Mesenchymal stem cell (in vitro differentiated cells and primary cell): ENCODE results near the gene KCNA2.

Source experiments
- DNase-seq: peaks from one replicate; pipeline ENCODE4 v3.0.0-alpha.2; 2013
- H2AFZ ChIP-seq: one replicate; pipeline ENCODE4 v1.6.1; 2013; ENCODE audit warnings: low read depth, mild to moderate bottlenecking, control low read depth, inconsistent platforms, low read length, moderate library complexity
- H2AK5ac ChIP-seq: 2 replicates; pipeline ENCODE4 v1.6.1; 2013; ENCODE audit warnings: low read length, moderate library complexity, mild to moderate bottlenecking, inconsistent platforms; ENCODE audit not compliant: severe bottlenecking
- H2BK120ac ChIP-seq: one replicate; pipeline ENCODE4 v1.6.1; 2013; ENCODE audit warnings: low read depth, mild to moderate bottlenecking, inconsistent platforms, low read length, moderate library complexity
- H2BK12ac ChIP-seq, 2 experiments: one replicate each; pipeline ENCODE4 v1.6.1; 2013; ENCODE audit warnings: inconsistent platforms in 2 of 2, low read length in 2 of 2, mild to moderate bottlenecking in 2 of 2, moderate library complexity in 2 of 2, control low read depth in 1 of 2
- H2BK15ac ChIP-seq: one replicate; pipeline ENCODE4 v1.6.1; 2013; ENCODE audit warnings: mild to moderate bottlenecking, low read depth, inconsistent platforms; ENCODE audit not compliant: poor library complexity, severe bottlenecking
- H2BK5ac ChIP-seq: 2 replicates; pipeline ENCODE4 v1.6.1; 2013; ENCODE audit warnings: low read depth, mild to moderate bottlenecking, low read length, control low read depth, inconsistent platforms; ENCODE audit not compliant: poor library complexity, severe bottlenecking
- H3K14ac ChIP-seq, 2 experiments: one replicate each; pipeline ENCODE4 v1.6.1; 2013; ENCODE audit warnings: inconsistent platforms in 2 of 2, low read length in 2 of 2, control low read depth in 1 of 2, mild to moderate bottlenecking in 1 of 2, moderate library complexity in 1 of 2
- H3K18ac ChIP-seq, 2 experiments: one replicate each; pipeline ENCODE4 v1.6.1; 2013; ENCODE audit warnings: inconsistent platforms in 2 of 2, low read length in 2 of 2, control low read depth in 1 of 2, low read depth in 1 of 2, mild to moderate bottlenecking in 1 of 2
- H3K23ac ChIP-seq, 2 experiments: one replicate each; pipeline ENCODE4 v1.6.1; 2013; ENCODE audit warnings: inconsistent platforms in 2 of 2, low read length in 2 of 2, mild to moderate bottlenecking in 2 of 2, moderate library complexity in 2 of 2, control low read depth in 1 of 2
- H3K27ac ChIP-seq: 2 replicates; pipeline ENCODE4 v1.5.1; 2013; ENCODE audit warnings: mild to moderate bottlenecking, moderate library complexity, low read length, control low read depth, inconsistent platforms; ENCODE audit not compliant: poor library complexity, severe bottlenecking
- H3K27me3 ChIP-seq, 2 experiments: 2 replicates each; pipeline versions ENCODE4 v1.6.1 to v1.7.0; 2013; ENCODE audit warnings: low read length in 2 of 2, mild to moderate bottlenecking in 2 of 2, moderate library complexity in 2 of 2, control low read depth in 1 of 2, inconsistent platforms in 1 of 2; ENCODE audit not compliant: control insufficient read depth in 1 of 2, insufficient read depth in 1 of 2
- H3K36me3 ChIP-seq, 2 experiments: 2 replicates each; pipeline versions ENCODE4 v1.6.1 to v1.7.0; 2013; ENCODE audit warnings: low read length in 2 of 2, control low read depth in 1 of 2, inconsistent platforms in 1 of 2, low read depth in 1 of 2, mild to moderate bottlenecking in 1 of 2; ENCODE audit not compliant: insufficient read depth in 2 of 2, control insufficient read depth in 1 of 2
- H3K4ac ChIP-seq, 2 experiments: one replicate each; pipeline ENCODE4 v1.6.1; 2013; ENCODE audit warnings: inconsistent platforms in 2 of 2, low read length in 2 of 2, mild to moderate bottlenecking in 2 of 2, moderate library complexity in 2 of 2, control low read depth in 1 of 2, low read depth in 1 of 2
- H3K4me1 ChIP-seq: 2 replicates; pipeline ENCODE4 v1.6.1; 2013; ENCODE audit warnings: low read depth, low read length, control low read depth; ENCODE audit not compliant: control insufficient read depth, insufficient read depth
- H3K4me2 ChIP-seq: 2 replicates; pipeline ENCODE4 v1.6.1; 2013; ENCODE audit warnings: low read length, mild to moderate bottlenecking, inconsistent platforms; ENCODE audit not compliant: poor library complexity, severe bottlenecking
- H3K4me3 ChIP-seq, 2 experiments: 2 replicates each; pipeline versions ENCODE4 v1.5.1 to v1.7.0; 2013; ENCODE audit warnings: low read length in 2 of 2, mild to moderate bottlenecking in 2 of 2, control low read depth in 1 of 2, low read depth in 1 of 2; ENCODE audit not compliant: insufficient read depth in 1 of 2
- H3K79me1 ChIP-seq: replicated peaks from 2 replicates; pipeline ENCODE4 v1.6.1; 2013; ENCODE audit warnings: mild to moderate bottlenecking, control low read depth, low read length, inconsistent platforms; ENCODE audit not compliant: poor library complexity, severe bottlenecking
- H3K9ac ChIP-seq: 2 replicates; pipeline ENCODE4 v1.7.0; 2013; ENCODE audit warnings: mild to moderate bottlenecking, low read length, moderate library complexity
- H3K9me3 ChIP-seq: 2 replicates; pipeline ENCODE4 v1.7.0; 2013; ENCODE audit warnings: mild to moderate bottlenecking, low read length; ENCODE audit not compliant: control insufficient read depth
- H4K8ac ChIP-seq: one replicate; pipeline ENCODE4 v1.6.1; 2013; ENCODE audit warnings: inconsistent platforms, mild to moderate bottlenecking, low read length, moderate library complexity
- H4K91ac ChIP-seq: one replicate; pipeline ENCODE4 v1.6.1; 2013; ENCODE audit warnings: mild to moderate bottlenecking, low read length, inconsistent platforms
- WGBS: methylation state at CpG from one replicate; pipeline ENCODE4 v1.1.7; 2013; ENCODE audit warnings: mixed read lengths; 5-methylcytosine and 5-hydroxymethylcytosine counted together

KCNA2 gene

GRCh38 chr1:110588991-110589390, 17.2 kb downstream of the KCNA2 start:
- Histone ChIP-seq H3K4me3 (no peak overlapping the region), H3K14ac (no peak overlapping the region), H2AFZ (no peak overlapping the region), H3K4me1 (no peaks in the 10 kb centered on the region), H3K23ac (no peak overlapping the region), H2BK12ac (no peak overlapping the region), H4K8ac (no peak overlapping the region), H2BK15ac (no peak overlapping the region), H3K9ac (no peak overlapping the region), H3K79me1 (no peaks in the 10 kb centered on the region), H2BK5ac (no peak overlapping the region), H3K18ac (no peak overlapping the region), H3K9me3 (no peaks in the 10 kb centered on the region), H3K4ac (no peak overlapping the region), H3K27me3 (peaks cover 3 to 30% of the 10 kb centered on the region in 2 experiments), H2BK120ac (no peak overlapping the region), H3K27ac (no peak overlapping the region), H2AK5ac (no peak overlapping the region), H4K91ac (no peak overlapping the region), H3K4me2 (no peak overlapping the region), H3K36me3 (no peaks in the 10 kb centered on the region)
- DNase-seq = no peak
- WGBS = 58% methylated on average over 3 of the region's 3 CpGs

DNA sequence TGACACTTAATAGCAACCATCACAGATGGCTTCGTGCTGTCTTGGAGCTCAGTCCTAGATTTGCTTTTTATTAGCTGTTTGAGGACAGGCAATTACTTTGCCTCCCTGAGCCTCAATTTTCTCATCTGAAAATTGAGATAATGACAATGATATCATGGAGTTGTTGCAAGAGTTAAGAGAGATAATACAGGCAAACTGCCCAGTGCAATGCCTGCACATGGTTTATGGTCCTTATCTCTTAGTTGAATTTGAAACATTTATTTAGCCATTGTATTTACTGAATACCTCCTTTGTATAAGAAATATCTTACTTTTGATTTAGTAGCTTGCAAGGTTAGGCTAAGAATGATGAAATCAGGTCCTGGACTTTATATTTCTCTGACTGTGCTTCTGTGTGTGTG, 17.7 kb downstream of the KCNA2 start:
- Histone ChIP-seq H3K9me3 (no peaks in the 10 kb centered on the region), H2BK15ac (no peak overlapping the region), H4K8ac (no peak overlapping the region), H2BK120ac (no peak overlapping the region), H2AFZ (no peak overlapping the region), H3K4me3 (no peak overlapping the region), H3K4me1 (no peaks in the 10 kb centered on the region), H3K79me1 (no peaks in the 10 kb centered on the region), H3K9ac (no peak overlapping the region), H3K23ac (no peak overlapping the region), H3K4ac (no peak overlapping the region), H2BK5ac (no peak overlapping the region), H3K27me3 (peaks cover 3 to 35% of the 10 kb centered on the region in 2 experiments), H3K27ac (no peak overlapping the region), H3K14ac (no peak overlapping the region), H3K4me2 (no peak overlapping the region), H4K91ac (no peak overlapping the region), H2AK5ac (no peak overlapping the region), H2BK12ac (no peak overlapping the region), H3K18ac (no peak overlapping the region), H3K36me3 (no peaks in the 10 kb centered on the region)
- WGBS = no CpG with 5 or more reads among the region's 1 CpG
- no peak for DNase-seq

DNA sequence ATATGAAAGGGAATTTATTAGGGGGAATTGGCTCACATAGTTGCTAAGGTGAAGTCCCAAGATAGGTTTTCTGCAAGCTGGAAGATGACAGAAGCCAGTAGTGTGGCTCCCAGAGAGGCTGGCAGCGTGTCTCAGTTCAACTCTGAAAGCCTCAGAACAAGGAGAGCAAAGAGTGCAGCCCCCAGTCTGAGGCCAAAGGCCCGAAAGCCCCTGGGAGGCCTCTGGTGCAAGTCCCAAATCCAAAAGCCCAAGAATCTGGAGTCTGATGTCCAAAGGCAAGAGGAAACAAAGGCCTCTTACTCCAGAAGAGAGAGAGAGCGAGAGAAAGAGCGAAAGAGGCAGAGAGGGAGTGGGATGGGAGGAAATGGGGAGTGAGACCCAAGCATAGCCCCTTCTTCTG, 18.3 kb downstream of the KCNA2 start:
- H3K14ac ChIP-seq = no peak overlapping the region
- H3K4me3 ChIP-seq = no peak overlapping the region
- H3K27me3 ChIP-seq = peaks cover 3 to 40% of the 10 kb centered on the region in 2 experiments
- no peaks in the 10 kb centered on the region for H3K9me3 ChIP-seq
- H3K4ac ChIP-seq = no peak overlapping the region
- no peak overlapping the region for H3K4me2 ChIP-seq
- no peaks in the 10 kb centered on the region for H3K4me1 ChIP-seq
- H3K79me1 ChIP-seq = no peaks in the 10 kb centered on the region
- H3K18ac ChIP-seq = no peak overlapping the region
- H2BK12ac ChIP-seq = no peak overlapping the region
- no peak overlapping the region for H3K27ac ChIP-seq
- no peaks in the 10 kb centered on the region for H3K36me3 ChIP-seq
- H2AFZ ChIP-seq = no peak overlapping the region
- H3K9ac ChIP-seq = no peak overlapping the region
- DNase-seq = no peak
- no peak overlapping the region for H2BK15ac ChIP-seq
- 69% methylated on average over 4 of the region's 4 CpGs for WGBS
- no peak overlapping the region for H4K91ac ChIP-seq
- H2AK5ac ChIP-seq = no peak overlapping the region
- no peak overlapping the region for H3K23ac ChIP-seq
- H4K8ac ChIP-seq = no peak overlapping the region
- H2BK5ac ChIP-seq = no peak overlapping the region
- no peak overlapping the region for H2BK120ac ChIP-seq

DNA sequence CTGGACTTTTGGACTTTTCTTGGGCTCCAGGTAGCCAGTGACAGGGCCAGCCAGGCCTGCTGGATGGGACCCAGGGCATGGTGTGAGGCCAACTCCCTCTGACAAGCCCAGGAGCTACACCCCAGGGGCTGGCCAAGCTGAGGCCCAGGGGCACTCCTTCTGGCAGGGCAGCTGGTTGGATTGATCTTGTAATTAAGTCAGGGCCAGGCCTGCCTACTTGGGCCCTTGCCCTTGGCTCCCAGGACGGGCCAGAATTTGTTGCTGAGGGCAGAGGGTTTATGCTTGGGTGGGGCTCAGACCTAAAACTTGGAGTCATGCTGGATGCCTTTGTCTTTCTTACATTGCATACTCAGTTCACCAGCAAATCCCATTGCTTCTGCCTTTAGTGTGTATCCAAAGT, 20.7 kb downstream of the KCNA2 start:
- no peak overlapping the region for H2BK120ac ChIP-seq
- H3K4me2 ChIP-seq = no peak overlapping the region
- H3K4ac ChIP-seq = no peak overlapping the region
- no peak overlapping the region for H4K8ac ChIP-seq
- WGBS = 17% methylated on average over 1 of the region's 1 CpG
- DNase-seq = no peak
- no peak overlapping the region for H2BK12ac ChIP-seq
- no peaks in the 10 kb centered on the region for H3K36me3 ChIP-seq
- no peaks in the 10 kb centered on the region for H3K4me1 ChIP-seq
- no peaks in the 10 kb centered on the region for H3K79me1 ChIP-seq
- no peak overlapping the region for H3K18ac ChIP-seq
- H3K9ac ChIP-seq = no peak overlapping the region
- no peak overlapping the region for H2BK5ac ChIP-seq
- no peak overlapping the region for H2BK15ac ChIP-seq
- no peak overlapping the region for H4K91ac ChIP-seq
- no peak overlapping the region for H3K4me3 ChIP-seq
- H3K27me3 ChIP-seq = peaks cover 3 to 34% of the 10 kb centered on the region in 2 experiments
- peak overlapping the region in 1 of 2 experiments; percentile 18 for H3K14ac ChIP-seq
- no peak overlapping the region for H2AFZ ChIP-seq
- H2AK5ac ChIP-seq = no peak overlapping the region
- no peak overlapping the region for H3K27ac ChIP-seq
- H3K9me3 ChIP-seq = no peaks in the 10 kb centered on the region
- no peak overlapping the region for H3K23ac ChIP-seq
